ENCODE data around the gene FLT3.

The FLT3 gene

GRCh38 chr13:27981006-27981708, 119.2 kb downstream of the FLT3 start:
- TF ChIP-seq ZFX (IDR thresholded peaks at IDR 0.05; ENCODE audit: borderline replicate concordance) (no peak), CTCF (IDR thresholded peaks at IDR 0.05) (no peak)
- H3K27ac ChIP-seq, result no peak overlapping the region

GRCh38 chr13:27980280-27980998, 119.9 kb downstream of the FLT3 start:
- H3K27ac ChIP-seq, result no peak overlapping the region
- TF ChIP-seq ZFX (IDR thresholded peaks at IDR 0.05; ENCODE audit: borderline replicate concordance) (no peak), CTCF (IDR thresholded peaks at IDR 0.05) (no peak)

GRCh38 chr13:27979765-27980279, 120.6 kb downstream of the FLT3 start:
- no peak overlapping the region for H3K27ac ChIP-seq
- TF ChIP-seq ZFX (IDR thresholded peaks at IDR 0.05; ENCODE audit: borderline replicate concordance) (no peak), CTCF (IDR thresholded peaks at IDR 0.05) (no peak)

- H3K27ac ChIP-seq, result no peak overlapping the region
- TF ChIP-seq ZFX (IDR thresholded peaks at IDR 0.05; ENCODE audit: borderline replicate concordance) (no peak), CTCF (IDR thresholded peaks at IDR 0.05) (no peak)
These were observed 121.3 kb downstream of the FLT3 start for GRCh38 chr13:27979001-27979643.

GRCh38 chr13:27978301-27978968, 121.9 kb downstream of the FLT3 start:
- TF ChIP-seq ZFX (IDR thresholded peaks at IDR 0.05; ENCODE audit: borderline replicate concordance), result no peak
- TF ChIP-seq CTCF (IDR thresholded peaks at IDR 0.05), result no peak
- no peak overlapping the region for H3K27ac ChIP-seq

GRCh38 chr13:27977476-27978300, 122.7 kb downstream of the FLT3 start:
- H3K27ac ChIP-seq, result no peak overlapping the region
- no peak for TF ChIP-seq ZFX (IDR thresholded peaks at IDR 0.05; ENCODE audit: borderline replicate concordance)
- TF ChIP-seq CTCF (IDR thresholded peaks at IDR 0.05), result no peak
